Mononuclear cell (primary cell): ENCODE data around the gene CACNA1H. TPM values are rescaled to one million over a fixed set of nuclear protein-coding genes. Genes with fewer than 3 reads are reported as not detected.

Source experiments
- H3K27me3 ChIP-seq: 2 replicates; pipeline ENCODE4 v1.6.0; 2011; ENCODE audit warnings: low read length, control low read depth; ENCODE audit not compliant: insufficient read depth
- H3K4me1 ChIP-seq: 2 replicates; pipeline ENCODE4 v1.5.1; 2011; ENCODE audit warnings: mild to moderate bottlenecking, low read length, control low read depth; ENCODE audit not compliant: insufficient read depth
- H3K4me3 ChIP-seq: 2 replicates; pipeline ENCODE4 v1.5.1; 2011; ENCODE audit warnings: mild to moderate bottlenecking, low read length, moderate library complexity
- H3K9me3 ChIP-seq: 2 replicates; pipeline ENCODE4 v1.5.1; 2011; ENCODE audit warnings: low read depth, mild to moderate bottlenecking, control low read depth, low read length
- total RNA-seq: library from RNA; depleted of rRNA; stranded (reverse); fragments of >200 nt; gene quantifications from one replicate; pipeline ENCODE4 v1.2.3, GENCODE V29; 2012

CACNA1H gene
- total RNA-seq, 1 donor: 0.52 TPM

DNA sequence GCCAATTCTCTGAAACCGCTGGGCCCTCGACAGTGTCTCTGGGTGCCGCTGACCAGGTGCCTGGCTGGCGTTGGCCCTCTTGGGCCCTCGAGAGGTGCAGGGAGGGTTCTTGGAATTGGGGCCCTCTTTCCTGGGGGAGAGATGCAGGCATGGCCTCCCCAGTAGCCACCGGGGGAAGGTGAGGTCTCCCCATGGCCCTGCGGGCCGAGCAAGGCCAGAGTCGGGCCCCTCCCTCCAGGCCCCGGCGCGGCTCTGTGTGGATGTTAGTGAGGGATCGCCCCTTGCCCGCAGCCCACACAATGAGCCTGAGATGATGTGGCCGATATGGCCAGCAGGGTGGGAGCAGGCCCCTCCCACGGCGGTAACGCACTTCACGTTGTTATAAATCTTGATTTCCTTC lies 33.8 kb upstream of the CACNA1H start:
- H3K9me3 ChIP-seq: no peaks in the 10 kb centered on the region
- H3K4me1 ChIP-seq: no peaks in the 10 kb centered on the region
- no peak overlapping the region for H3K4me3 ChIP-seq
- no peaks in the 10 kb centered on the region for H3K27me3 ChIP-seq

DNA sequence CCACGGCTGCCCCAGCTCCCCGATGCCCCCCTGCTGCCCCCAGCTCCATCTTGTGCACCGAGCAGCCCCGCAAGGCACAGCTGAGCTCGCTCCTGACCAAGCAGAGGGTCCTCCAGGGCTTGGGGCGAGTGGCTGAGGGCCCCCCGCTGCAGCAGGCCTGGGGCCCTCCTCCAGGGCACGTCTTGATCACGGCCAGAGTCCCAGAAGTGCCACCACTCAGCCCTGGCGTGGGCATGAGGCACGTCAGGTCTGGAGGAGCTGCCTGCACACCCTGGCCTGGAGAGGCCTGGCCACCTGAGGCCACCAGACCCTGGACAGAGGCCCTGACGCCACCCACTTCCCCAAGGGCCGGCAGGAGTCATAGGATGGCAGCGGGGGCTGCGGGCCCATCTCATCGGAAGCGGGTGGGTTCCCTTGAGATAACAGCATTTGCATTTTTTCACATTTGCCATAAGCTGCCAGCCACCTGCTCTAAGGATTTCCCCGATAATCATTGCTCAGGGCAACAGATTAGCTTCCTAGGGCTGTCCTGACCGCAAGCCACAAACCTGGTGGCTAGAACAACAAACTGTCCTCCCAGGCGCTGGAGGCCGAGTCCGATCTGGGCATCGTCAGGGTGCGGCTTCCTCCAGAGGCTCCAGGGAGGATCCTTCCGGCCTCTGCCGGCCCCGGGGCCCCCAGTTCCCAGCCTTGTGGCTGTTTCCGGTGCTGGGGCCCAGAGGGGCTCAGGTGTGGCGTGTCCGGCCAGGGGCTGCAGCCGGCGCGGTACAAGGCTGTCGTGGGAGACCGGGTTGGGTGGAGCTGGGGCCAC lies 32.9 kb upstream of the CACNA1H start:
- Histone ChIP-seq H3K4me3 (no peak overlapping the region), H3K4me1 (no peaks in the 10 kb centered on the region), H3K9me3 (no peaks in the 10 kb centered on the region), H3K27me3 (no peaks in the 10 kb centered on the region)

DNA sequence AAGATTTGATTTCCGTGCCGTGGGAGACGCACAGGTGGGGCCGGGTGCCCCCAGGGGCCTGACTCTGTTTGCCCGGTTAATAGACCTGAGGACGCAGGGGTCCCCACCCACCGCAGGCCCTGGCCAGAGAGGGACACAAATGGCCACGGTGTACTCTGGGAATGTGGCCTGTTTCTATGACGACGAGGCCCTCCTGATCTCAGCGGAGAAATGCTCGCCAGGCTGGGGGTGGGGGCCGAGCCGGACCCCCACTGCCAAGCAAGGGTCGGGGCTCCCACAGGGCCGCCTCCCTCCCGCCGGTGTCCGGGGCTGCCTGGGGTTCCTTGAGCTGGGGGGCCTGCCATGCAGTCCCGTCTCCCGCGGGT lies 32.3 kb upstream of the CACNA1H start:
- no peaks in the 10 kb centered on the region for H3K27me3 ChIP-seq
- H3K9me3 ChIP-seq: no peaks in the 10 kb centered on the region
- no peak overlapping the region for H3K4me3 ChIP-seq
- no peaks in the 10 kb centered on the region for H3K4me1 ChIP-seq

DNA sequence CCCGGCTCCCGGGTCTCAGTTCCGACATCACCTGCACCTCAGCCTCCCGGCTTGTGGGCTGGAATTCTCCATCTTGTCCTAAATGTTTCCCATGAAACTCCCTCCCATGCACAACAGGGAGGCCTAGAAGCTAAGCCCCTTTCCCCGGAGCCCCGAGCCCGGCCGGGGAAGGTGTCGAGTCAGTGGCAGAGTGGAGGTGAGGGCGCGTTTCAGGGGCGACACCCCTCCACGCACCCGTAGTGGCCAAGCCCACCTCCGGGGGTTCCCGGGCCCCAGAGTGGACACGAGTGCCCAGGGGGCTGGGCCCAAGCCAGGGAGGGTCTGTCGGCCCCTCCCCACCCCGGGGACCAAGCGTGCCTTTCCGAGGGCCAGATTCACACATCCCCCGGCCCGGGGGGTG lies 31.9 kb upstream of the CACNA1H start:
- H3K27me3 ChIP-seq: no peaks in the 10 kb centered on the region
- no peak overlapping the region for H3K4me3 ChIP-seq
- no peaks in the 10 kb centered on the region for H3K4me1 ChIP-seq
- no peaks in the 10 kb centered on the region for H3K9me3 ChIP-seq

DNA sequence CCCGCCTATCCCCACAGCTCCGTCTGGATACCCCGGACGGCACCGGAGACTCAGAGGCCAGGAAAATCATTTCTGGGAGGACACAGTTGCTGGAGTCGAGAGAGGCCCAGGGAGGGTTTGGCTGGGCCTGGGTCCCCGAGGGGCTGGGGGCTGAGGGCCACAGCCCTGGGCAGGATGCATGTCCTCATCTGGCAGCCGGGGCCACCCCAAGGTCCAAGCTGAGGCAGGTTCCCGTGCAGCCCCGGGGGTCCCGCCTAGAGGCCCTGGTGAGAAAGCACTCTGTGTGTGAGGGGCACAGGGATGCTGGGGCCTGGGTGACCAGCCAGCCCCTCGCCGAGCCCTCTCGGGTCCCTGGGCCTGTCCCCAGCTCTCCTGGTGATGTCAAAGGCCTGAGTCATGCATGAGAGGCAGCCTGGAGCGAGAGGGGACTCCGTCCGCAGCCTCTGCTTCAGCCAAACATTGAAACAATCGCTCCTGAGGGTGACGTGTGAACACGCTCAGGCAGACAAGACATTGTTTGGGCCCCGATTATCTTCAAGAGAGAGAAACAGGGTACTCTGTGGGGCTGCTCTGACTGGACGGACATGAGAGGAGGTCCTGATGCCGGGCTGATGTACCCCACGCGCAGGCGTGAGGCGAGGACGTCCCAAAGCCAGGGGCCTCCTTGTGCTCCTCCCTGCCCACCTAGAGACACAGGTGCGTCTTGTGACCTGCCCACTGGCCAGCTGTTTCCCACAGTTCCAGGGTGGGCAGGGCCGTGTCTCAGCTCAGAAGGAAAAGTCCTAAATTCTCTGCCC lies 31.1 kb upstream of the CACNA1H start:
- H3K9me3 ChIP-seq: no peaks in the 10 kb centered on the region
- no peak overlapping the region for H3K4me3 ChIP-seq
- no peaks in the 10 kb centered on the region for H3K27me3 ChIP-seq
- no peaks in the 10 kb centered on the region for H3K4me1 ChIP-seq

DNA sequence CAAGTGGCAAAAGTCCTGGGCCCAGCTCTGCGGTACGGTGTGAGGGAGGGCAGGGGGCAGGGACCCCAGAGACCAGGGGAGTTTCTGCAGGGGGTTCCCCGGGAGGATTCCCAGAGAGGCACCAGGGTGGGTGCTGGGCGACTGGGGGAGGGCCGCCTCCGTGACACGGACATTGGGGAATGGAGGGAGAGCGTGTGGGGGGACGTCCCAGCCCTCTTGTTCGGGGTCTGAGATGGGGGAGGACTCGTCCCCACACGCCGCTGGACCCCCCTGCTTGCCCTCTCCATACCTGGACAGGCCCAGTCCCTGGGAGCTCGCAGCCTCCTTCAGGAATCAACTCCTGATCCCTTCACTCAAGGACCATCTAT lies 30.5 kb upstream of the CACNA1H start:
- Histone ChIP-seq H3K9me3 (no peaks in the 10 kb centered on the region), H3K4me3 (no peak overlapping the region), H3K4me1 (no peaks in the 10 kb centered on the region), H3K27me3 (no peaks in the 10 kb centered on the region)

DNA sequence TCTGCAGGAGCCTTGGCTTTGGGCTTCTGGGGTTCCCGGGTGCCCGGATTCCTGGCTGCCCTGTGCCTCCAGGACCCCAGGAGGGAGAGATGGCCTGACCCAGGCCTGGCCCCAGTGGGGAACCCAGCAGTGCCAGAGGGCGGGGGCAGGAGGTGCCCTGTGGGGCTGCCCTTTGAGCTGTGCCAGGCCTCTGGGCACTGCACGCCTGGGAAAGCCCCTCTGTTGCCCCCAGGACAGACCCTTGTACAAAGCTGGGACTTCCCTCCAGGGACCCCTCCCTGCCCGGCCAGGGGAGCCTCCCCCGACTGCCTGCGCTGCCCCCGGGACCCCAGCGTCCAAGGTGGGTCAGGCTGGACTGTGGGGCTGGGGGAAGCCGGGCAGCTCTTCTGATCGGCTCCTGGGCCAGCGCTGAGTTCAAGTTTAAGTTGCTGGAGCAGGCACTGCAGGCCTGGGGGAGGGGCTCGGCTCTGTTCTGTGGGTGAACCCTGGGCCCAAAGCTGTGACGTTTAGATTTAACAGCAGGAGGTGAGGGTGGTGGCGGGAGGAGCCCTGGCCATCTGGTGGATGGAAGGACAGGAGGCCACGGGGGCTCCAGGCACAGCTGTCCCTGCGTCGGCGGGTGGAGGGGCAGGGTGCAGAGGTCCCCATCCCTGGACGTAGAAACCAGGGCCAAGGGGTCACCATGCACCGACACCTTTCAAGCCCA lies 29.2 kb upstream of the CACNA1H start:
- Histone ChIP-seq H3K27me3 (no peaks in the 10 kb centered on the region), H3K9me3 (no peaks in the 10 kb centered on the region), H3K4me3 (no peak overlapping the region), H3K4me1 (no peaks in the 10 kb centered on the region)

DNA sequence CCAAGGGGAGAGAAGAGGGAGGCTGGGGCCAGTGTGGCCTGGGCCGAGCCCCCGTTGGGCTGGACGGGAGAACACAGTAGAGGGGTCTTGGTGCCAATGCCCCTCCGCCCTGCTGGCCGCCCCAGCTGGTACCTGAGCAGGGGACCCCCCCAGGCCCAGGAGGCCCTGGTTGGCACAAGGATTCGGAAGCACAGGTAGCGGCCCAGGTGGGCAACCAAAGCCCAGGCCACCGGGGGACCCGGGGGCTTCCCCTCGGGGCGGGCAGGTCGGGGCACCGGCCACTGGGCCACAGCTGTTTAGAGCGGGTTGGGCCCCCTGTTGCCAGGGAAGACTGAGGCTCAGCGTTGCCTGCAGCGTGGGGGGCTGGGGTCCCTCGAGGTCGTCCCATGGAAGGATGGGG lies 28.6 kb upstream of the CACNA1H start:
- Histone ChIP-seq H3K4me1 (no peaks in the 10 kb centered on the region), H3K27me3 (no peaks in the 10 kb centered on the region), H3K4me3 (no peak overlapping the region), H3K9me3 (no peaks in the 10 kb centered on the region)

DNA sequence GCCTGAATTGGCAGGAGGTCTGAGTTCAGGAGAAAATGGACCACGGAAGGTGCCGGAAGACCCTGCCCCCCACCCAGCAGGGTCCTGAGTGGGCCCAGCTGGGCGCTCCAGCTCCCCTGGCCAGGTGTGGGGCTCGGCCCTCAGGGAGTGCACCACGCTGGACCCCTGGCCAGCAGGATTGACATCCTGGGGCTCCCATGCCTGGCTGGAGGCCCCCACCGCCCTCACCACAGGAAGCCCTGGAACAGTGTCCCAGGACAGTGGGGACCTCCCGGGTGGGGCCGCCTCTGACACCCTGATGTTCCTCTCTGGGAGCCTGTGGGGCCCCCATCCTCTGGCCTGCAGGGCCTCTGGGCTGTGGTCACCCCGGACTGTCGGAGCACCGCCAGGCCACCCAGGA lies 28.1 kb upstream of the CACNA1H start:
- H3K4me3 ChIP-seq: no peak overlapping the region
- H3K9me3 ChIP-seq: no peaks in the 10 kb centered on the region
- H3K4me1 ChIP-seq: no peaks in the 10 kb centered on the region
- no peaks in the 10 kb centered on the region for H3K27me3 ChIP-seq

DNA sequence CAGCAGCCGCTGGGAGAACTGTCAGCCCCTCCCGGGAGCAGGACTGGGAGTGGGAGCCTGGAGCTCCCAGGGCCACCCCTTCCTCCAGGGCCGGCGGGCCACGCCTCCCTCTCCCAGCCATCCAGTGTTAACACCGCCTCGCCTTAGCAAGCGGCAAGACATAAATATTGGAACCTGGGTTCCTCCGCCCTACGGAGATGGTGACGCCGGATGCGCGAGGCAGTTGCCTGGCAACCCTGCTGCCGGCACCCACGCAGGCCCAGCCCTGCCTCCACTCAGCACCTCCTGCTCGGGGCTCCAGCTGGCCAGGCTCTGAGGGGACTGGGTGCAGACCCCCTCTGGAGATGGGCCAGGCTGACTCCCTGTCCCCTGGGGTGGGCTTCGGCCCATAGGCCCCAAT lies 27.4 kb upstream of the CACNA1H start:
- Histone ChIP-seq H3K4me3 (no peak overlapping the region), H3K27me3 (no peaks in the 10 kb centered on the region), H3K4me1 (no peaks in the 10 kb centered on the region), H3K9me3 (no peaks in the 10 kb centered on the region)

DNA sequence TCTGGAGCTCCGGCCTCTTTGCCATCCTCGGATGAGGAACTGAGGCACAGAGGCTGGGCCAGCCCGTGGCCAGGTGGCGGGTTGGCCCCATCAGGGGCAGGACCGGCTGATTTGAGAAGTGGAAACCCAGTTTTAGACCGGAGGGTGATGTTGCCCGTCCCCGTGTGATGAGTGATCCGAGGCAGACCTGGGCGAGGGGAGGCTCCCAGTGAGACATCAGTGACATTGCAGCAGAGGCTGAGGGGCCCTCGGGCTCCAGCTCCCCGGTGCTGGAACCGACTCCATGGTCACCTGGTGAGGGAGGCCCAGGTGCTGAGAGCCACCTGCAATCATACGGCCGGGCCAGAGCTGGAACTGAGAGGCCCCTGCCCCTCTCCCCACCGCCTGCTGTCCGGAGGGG lies 26.9 kb upstream of the CACNA1H start:
- Histone ChIP-seq H3K4me1 (no peaks in the 10 kb centered on the region), H3K27me3 (no peaks in the 10 kb centered on the region), H3K9me3 (no peaks in the 10 kb centered on the region), H3K4me3 (no peak overlapping the region)

DNA sequence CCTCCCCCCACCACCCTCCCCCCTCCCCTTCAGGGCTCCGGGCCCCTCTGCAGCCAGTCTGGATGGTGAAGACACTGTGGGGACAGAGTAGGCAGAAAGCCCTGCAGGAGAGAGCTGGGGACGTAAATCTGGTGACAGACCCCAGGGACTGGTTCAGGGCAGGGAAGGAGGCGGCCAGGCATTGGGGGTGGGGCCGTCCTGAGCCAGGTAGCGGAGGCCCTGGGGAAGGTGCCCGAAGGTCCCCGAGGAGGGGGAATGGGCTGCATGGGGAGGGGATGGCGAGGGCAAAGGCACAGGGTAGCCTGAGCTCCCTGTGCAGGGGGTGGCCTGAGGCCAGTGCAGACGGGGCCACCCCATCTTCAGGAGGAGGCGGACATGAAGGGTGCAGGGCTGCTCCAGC lies 26.3 kb upstream of the CACNA1H start:
- H3K4me3 ChIP-seq: no peak overlapping the region
- no peaks in the 10 kb centered on the region for H3K9me3 ChIP-seq
- no peaks in the 10 kb centered on the region for H3K27me3 ChIP-seq
- H3K4me1 ChIP-seq: no peaks in the 10 kb centered on the region

DNA sequence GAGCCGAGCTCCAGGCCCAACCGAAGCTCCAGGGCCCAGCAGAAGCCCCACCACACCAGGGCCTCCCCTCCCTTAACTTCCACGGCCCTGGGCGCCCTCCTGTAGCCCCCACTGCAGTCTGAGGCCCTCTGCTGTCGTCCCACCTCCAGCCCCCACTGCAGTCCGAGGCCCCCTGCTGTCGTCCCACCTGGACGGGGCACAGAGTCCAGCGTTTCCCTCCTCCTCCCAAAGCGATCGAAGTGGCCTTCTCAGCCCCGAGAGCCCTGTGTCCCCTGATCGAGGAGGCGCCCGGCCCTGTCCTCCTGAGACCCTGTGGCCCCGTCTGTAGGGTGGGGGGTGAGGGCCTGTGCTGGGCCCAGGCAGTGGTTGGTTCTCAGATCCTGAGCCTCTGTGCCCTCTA lies 25.8 kb upstream of the CACNA1H start:
- no peaks in the 10 kb centered on the region for H3K9me3 ChIP-seq
- no peaks in the 10 kb centered on the region for H3K4me1 ChIP-seq
- H3K4me3 ChIP-seq: no peak overlapping the region
- H3K27me3 ChIP-seq: no peaks in the 10 kb centered on the region

DNA sequence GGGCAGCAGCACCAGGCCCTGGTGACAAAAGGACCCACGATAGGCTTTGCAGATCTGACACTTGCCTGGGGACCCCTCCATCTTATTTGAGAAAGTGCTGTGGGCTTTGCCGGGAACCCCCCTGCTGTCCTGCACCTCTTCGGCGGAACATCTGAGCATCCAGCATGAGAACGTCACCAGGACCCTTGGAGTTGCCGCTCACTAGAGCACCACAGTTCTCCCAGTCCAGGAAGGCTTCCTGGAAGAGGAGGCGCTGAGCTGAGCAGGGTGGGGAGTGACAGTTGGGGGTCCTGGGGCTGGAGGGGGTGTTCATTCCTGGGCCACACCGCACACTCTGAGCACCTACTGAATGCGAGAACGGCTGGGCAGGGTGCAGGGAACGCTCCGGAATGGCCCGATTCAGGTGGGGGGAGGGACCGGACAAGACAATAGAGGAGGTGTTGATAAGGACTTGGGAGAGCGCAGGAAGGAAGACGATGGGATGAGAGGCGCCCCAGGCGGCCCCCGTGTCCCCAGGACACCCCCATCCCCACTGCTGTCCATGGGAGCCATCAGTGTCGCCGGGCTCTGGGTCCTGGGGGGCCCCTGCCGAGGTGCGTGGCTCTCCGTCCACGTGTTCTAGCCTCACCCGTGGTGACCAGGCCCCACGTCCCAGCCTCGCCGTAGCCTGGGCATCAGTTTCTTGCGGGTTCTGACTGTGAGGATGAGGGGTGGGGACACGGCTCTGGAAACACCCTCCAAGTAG lies 24.8 kb upstream of the CACNA1H start:
- Histone ChIP-seq H3K4me3 (no peak overlapping the region), H3K4me1 (no peaks in the 10 kb centered on the region), H3K9me3 (no peaks in the 10 kb centered on the region), H3K27me3 (no peaks in the 10 kb centered on the region)
